ENCODE measurements around the gene OTOGL. TPM values are rescaled to one million over a fixed set of nuclear protein-coding genes. Genes with fewer than 3 reads are reported as not detected.
"Not testable (repeated sequence)": the region's sequence is repeated elsewhere in the genome, so short reads cannot be mapped to it uniquely, and the experiment has no call there.

OTOGL gene
- polyA plus RNA-seq, 2 of the 4 experiments (the other 2 are of a cell fraction): 0.04 TPM; not detected in 1

DNA sequence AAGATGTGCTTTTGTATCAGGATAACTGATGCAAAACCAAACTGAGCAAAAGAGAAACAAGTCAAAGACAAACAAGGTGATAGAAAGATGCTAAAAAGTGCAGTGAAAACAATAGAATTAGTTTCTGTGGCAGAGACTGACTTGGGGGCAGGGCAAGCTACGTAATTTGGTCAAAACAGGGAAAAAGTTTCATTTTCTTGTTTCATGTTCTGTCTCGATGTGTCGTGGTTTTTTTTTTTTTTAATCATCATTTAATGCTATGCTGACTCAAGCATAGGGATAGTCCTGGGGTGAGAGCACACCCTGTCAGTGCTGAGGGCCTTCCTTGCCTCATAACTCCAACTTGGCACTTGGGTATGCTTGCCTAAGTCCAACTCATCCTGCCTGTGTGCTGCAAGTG is 200.6 kb downstream of the OTOGL start:
- FAIRE-seq: no peak
- Histone ChIP-seq H3K9me3 (no peaks in the 10 kb centered on the region), H3K4me3 (no peak overlapping the region), H3K27ac (no peak overlapping the region), H3K4me1 (no peaks in the 10 kb centered on the region), H3K4me2 (no peak overlapping the region)
- POLR2A ChIA-PET: no interaction called here
- WGBS (ENCODE audit: missing lambda C conversion rate): 38% methylated on average over 3 of the region's 3 CpGs
- DNase-seq (ENCODE audit: low read depth in 1 of 2, low spot score in 1 of 2): no peak
- TF ChIP-seq ATOH8 (CRISPR knock-in tag; IDR thresholded peaks at IDR 0.05; ENCODE audit: low read depth) (no peak), RFX5 (IDR thresholded peaks at IDR 0.05) (no peak), ZC3H11A (IDR thresholded peaks at IDR 0.05) (no peak), HDAC2 (IDR thresholded peaks at IDR 0.05) (no peak), POLR2A (IDR thresholded peaks at IDR 0.05; ENCODE audit: low read length) (no peak), RAD21 (conservative IDR thresholded peaks at IDR 0.05 in 1 of 2, IDR thresholded peaks at IDR 0.05 in 1 of 2) (no peak), ESRRA (IDR thresholded peaks at IDR 0.05; ENCODE audit: borderline replicate concordance, low read length) (no peak), CHD2 (IDR thresholded peaks at IDR 0.05; ENCODE audit: low read length, partially characterized antibody) (no peak), CBX2 (IDR thresholded peaks at IDR 0.05; ENCODE audit: borderline replicate concordance, low read depth) (no peak), FOXS1 (CRISPR knock-in tag; IDR thresholded peaks at IDR 0.05) (no peak), PHF8 (IDR thresholded peaks at IDR 0.05; ENCODE audit: borderline replicate concordance, low read depth) (no peak), ZFP36 (IDR thresholded peaks at IDR 0.05; ENCODE audit: borderline replicate concordance, partially characterized antibody) (no peak), POLR2AphosphoS2 (conservative IDR thresholded peaks at IDR 0.05; ENCODE audit: low read length) (no peak)
- TF ChIP-seq, protein P1, sequence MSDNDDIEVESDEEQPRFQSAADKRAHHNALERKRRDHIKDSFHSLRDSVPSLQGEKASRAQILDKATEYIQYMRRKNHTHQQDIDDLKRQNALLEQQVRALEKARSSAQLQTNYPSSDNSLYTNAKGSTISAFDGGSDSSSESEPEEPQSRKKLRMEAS (IDR thresholded peaks at IDR 0.05): no peak
- TF ChIP-seq, protein P2, sequence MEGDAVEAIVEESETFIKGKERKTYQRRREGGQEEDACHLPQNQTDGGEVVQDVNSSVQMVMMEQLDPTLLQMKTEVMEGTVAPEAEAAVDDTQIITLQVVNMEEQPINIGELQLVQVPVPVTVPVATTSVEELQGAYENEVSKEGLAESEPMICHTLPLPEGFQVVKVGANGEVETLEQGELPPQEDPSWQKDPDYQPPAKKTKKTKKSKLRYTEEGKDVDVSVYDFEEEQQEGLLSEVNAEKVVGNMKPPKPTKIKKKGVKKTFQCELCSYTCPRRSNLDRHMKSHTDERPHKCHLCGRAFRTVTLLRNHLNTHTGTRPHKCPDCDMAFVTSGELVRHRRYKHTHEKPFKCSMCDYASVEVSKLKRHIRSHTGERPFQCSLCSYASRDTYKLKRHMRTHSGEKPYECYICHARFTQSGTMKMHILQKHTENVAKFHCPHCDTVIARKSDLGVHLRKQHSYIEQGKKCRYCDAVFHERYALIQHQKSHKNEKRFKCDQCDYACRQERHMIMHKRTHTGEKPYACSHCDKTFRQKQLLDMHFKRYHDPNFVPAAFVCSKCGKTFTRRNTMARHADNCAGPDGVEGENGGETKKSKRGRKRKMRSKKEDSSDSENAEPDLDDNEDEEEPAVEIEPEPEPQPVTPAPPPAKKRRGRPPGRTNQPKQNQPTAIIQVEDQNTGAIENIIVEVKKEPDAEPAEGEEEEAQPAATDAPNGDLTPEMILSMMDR (IDR thresholded peaks at IDR 0.05): no peak
- TF ChIP-seq, protein P3, sequence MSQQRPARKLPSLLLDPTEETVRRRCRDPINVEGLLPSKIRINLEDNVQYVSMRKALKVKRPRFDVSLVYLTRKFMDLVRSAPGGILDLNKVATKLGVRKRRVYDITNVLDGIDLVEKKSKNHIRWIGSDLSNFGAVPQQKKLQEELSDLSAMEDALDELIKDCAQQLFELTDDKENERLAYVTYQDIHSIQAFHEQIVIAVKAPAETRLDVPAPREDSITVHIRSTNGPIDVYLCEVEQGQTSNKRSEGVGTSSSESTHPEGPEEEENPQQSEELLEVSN (IDR thresholded peaks at IDR 0.05; ENCODE audit: borderline replicate concordance, low read depth): no peak
- CTCF ChIA-PET: interaction anchor here (0.6 kb wide), 1 partner anchor 546 kb away, joined by 4 read pairs; no protein-coding TSS in a partner anchor
- ATAC-seq: no peak

DNA sequence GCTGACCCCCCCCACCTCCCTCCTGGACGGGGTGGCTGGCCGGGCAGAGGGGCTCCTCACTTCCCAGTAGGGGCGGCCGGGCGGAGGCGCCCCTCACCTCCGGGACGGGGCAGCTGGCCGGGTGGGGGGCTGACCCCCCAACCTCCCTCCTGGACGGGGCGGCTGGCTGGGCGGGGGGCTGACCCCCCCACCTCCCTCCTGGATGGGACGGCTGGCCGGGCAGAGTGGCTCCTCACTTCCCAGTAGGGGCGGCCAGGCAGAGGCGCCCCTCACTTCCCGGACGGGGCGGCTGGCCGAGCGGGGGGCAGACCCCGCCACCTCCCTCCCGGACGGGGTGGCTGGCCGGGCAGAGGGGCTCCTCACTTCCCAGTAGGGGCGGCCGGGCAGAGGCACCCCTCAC is 208.1 kb downstream of the OTOGL start:
- H3K9me3 ChIP-seq; H3K27ac ChIP-seq; FAIRE-seq; DNase-seq (ENCODE audit: low read depth in 1 of 2, low spot score in 1 of 2); H3K4me1 ChIP-seq; H3K4me2 ChIP-seq; H3K4me3 ChIP-seq; POLR2A ChIA-PET; ATAC-seq; CTCF ChIA-PET: not testable (repeated sequence)
- WGBS (ENCODE audit: missing lambda C conversion rate): no CpG with 5 or more reads among the region's 27 CpGs

GRCh38 chr12:80313209-80313608 is 213.9 kb downstream of the OTOGL start:
- TF ChIP-seq POLR2A (IDR thresholded peaks at IDR 0.05; ENCODE audit: low read length): no peak
- peak; percentile 26 to 47; a peak in 1 of 5 replicates for TF ChIP-seq RAD21 (conservative IDR thresholded peaks at IDR 0.05 in 1 of 2, IDR thresholded peaks at IDR 0.05 in 1 of 2)
- TF ChIP-seq, protein P2 (IDR thresholded peaks at IDR 0.05): peak; percentile 49
- no peak for ATAC-seq
- no peak for FAIRE-seq
- no peak overlapping the region for H3K4me2 ChIP-seq
- no peak overlapping the region for H3K4me3 ChIP-seq
- DNase-seq (ENCODE audit: low read depth in 1 of 2, low spot score in 1 of 2): no peak
- WGBS (ENCODE audit: missing lambda C conversion rate): 6% methylated on average over 3 of the region's 3 CpGs
- ChIA-PET POLR2A (no interaction called here), CTCF (interaction anchor here (0.7 to 1.6 kb wide), 3 partner anchors 15 to 286 kb away, joined by 3 to 4 read pairs (median 3); no protein-coding TSS in a partner anchor)
- no peaks in the 10 kb centered on the region for H3K4me1 ChIP-seq
- no peak overlapping the region for H3K27ac ChIP-seq
- no peaks in the 10 kb centered on the region for H3K9me3 ChIP-seq
